ENCODE measurements around the gene GRHPR. TPM values are rescaled to one million over a fixed set of nuclear protein-coding genes. Genes with fewer than 3 reads are reported as not detected.
A peak's percentile ranks its signal among the peaks of the same experiment; 100 is the strongest.

The GRHPR gene
- total and polyA plus RNA-seq, 10 of the 15 experiments (the other 5 are each of a cell fraction or from before 2014, with no cell fraction given) = 52.4 to 194 (median 126) TPM

GRCh38 chr9:37422289-37423104, at the start of gene GRHPR (continued):
- TF ChIP-seq, protein P1, sequence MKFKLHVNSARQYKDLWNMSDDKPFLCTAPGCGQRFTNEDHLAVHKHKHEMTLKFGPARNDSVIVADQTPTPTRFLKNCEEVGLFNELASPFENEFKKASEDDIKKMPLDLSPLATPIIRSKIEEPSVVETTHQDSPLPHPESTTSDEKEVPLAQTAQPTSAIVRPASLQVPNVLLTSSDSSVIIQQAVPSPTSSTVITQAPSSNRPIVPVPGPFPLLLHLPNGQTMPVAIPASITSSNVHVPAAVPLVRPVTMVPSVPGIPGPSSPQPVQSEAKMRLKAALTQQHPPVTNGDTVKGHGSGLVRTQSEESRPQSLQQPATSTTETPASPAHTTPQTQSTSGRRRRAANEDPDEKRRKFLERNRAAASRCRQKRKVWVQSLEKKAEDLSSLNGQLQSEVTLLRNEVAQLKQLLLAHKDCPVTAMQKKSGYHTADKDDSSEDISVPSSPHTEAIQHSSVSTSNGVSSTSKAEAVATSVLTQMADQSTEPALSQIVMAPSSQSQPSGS (IDR thresholded peaks at IDR 0.05; ENCODE audit: low read length) = no peak
- TF ChIP-seq MEF2B (IDR thresholded peaks at IDR 0.05; ENCODE audit: partially characterized antibody, poor library complexity, severe bottlenecking) = peak; percentile 96
- TF ChIP-seq, protein P2, sequence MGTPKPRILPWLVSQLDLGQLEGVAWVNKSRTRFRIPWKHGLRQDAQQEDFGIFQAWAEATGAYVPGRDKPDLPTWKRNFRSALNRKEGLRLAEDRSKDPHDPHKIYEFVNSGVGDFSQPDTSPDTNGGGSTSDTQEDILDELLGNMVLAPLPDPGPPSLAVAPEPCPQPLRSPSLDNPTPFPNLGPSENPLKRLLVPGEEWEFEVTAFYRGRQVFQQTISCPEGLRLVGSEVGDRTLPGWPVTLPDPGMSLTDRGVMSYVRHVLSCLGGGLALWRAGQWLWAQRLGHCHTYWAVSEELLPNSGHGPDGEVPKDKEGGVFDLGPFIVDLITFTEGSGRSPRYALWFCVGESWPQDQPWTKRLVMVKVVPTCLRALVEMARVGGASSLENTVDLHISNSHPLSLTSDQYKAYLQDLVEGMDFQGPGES (IDR thresholded peaks at IDR 0.05) = 0 out of 2 replicates have a peak, but pooled peaks have one; percentile 8
- TF ChIP-seq SMARCA5 (IDR thresholded peaks at IDR 0.05) = peak; percentile 67; the same call in 1 of the 2 replicates
- peak; percentile 91 for TF ChIP-seq POLR2A (IDR thresholded peaks at IDR 0.05; ENCODE audit: low read depth, low read length)
- TF ChIP-seq POLR2AphosphoS5 (IDR thresholded peaks at IDR 0.05; ENCODE audit: low read length) = peak; percentile 69; the same call in 1 of the 2 replicates
- TF ChIP-seq BMI1 (IDR thresholded peaks at IDR 0.05; ENCODE audit: borderline replicate concordance) = no peak
- peak; percentile 46 for TF ChIP-seq CREM (IDR thresholded peaks at IDR 0.05; ENCODE audit: low read depth)
- no peak for TF ChIP-seq TARDBP (IDR thresholded peaks at IDR 0.05; ENCODE audit: borderline replicate concordance)
- peak; percentile 75 for TF ChIP-seq FOXK2 (IDR thresholded peaks at IDR 0.05)
- TF ChIP-seq YY1 (IDR thresholded peaks at IDR 0.05; ENCODE audit: low read depth, low read length) = 0 out of 2 replicates have a peak, but pooled peaks have one; percentile 17
- no peak for TF ChIP-seq ZNF384 (IDR thresholded peaks at IDR 0.05; ENCODE audit: borderline replicate concordance, low read depth, low read length)
- TF ChIP-seq BHLHE40 (IDR thresholded peaks at IDR 0.05; ENCODE audit: borderline replicate concordance in 1 of 2, low read depth in 2 of 2, low read length in 1 of 2) = peak; percentile 68 to 89; a peak in 3 of 4 replicates
- 0 out of 3 replicates have a peak, but pooled peaks have one; percentile 12 for TF ChIP-seq POU2F2 (IDR thresholded peaks at IDR 0.05; ENCODE audit: borderline replicate concordance, low read depth, low read length)
- TF ChIP-seq TCF12 (IDR thresholded peaks at IDR 0.05; ENCODE audit: low read depth, low read length) = 0 out of 2 replicates have a peak, but pooled peaks have one; percentile 22
- TF ChIP-seq CHD1 (IDR thresholded peaks at IDR 0.05; ENCODE audit: low read depth, low read length) = 0 out of 2 replicates have a peak, but pooled peaks have one; percentile 51
- 0 out of 4 replicates have a peak, but pooled peaks of 1 of the 2 experiments have one; percentile 18 for TF ChIP-seq EP300 (IDR thresholded peaks at IDR 0.05; ENCODE audit: borderline replicate concordance in 1 of 2, control insufficient read depth in 1 of 2, low read depth in 2 of 2, low read length in 2 of 2)
- no peak for TF ChIP-seq SMAD1 (IDR thresholded peaks at IDR 0.05; ENCODE audit: low read depth, partially characterized antibody)
- TF ChIP-seq MTA3 (IDR thresholded peaks at IDR 0.05; ENCODE audit: borderline replicate concordance, low read length) = no peak
- peak; percentile 43 for TF ChIP-seq LARP7 (IDR thresholded peaks at IDR 0.05)
- TF ChIP-seq HDGF (IDR thresholded peaks at IDR 0.05) = peak; percentile 91
- no peak for TF ChIP-seq ZNF24 (IDR thresholded peaks at IDR 0.05)
- TF ChIP-seq PML (IDR thresholded peaks at IDR 0.05; ENCODE audit: low read length) = peak; percentile 50; the same call in 1 of the 2 replicates
- TF ChIP-seq SKIL (IDR thresholded peaks at IDR 0.05; ENCODE audit: low read depth, poor library complexity, severe bottlenecking) = peak; percentile 19
- TF ChIP-seq GATAD2B (conservative IDR thresholded peaks at IDR 0.05; ENCODE audit: low read depth) = peak; percentile 80; the same call in 1 of the 2 replicates

Measured in GM12878 (cell line).